Measurements from ENCODE around the gene PI4KA. TPM values are rescaled to one million over a fixed set of nuclear protein-coding genes. Genes with fewer than 3 reads are reported as not detected.
"Not testable (repeated sequence)": the region's sequence is repeated elsewhere in the genome, so short reads cannot be mapped to it uniquely, and the experiment has no call there.

PI4KA gene
- total and polyA plus RNA-seq, 2 experiments from 2014 or later = 83.7 to 85.2 TPM

DNA sequence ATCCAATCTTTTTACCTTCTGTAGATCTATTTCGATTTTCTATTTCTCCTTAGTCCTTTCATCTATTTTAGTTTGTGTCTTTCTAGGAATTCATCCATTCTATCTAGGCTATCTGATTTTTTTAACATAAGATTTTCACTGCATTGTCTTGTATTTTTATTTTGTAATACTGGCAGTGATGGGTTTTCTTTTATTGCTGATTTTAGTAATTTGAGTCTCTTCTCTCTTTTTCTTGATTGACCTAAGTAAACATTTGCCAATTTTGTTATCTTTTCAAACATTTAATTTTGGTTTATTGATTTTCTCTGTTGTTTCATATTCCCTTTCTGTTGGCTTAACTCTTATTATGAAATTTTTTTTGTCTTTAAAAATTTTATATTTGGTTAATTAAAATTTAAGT lies 192.1 kb downstream of the PI4KA start:
- Histone ChIP-seq H3K27ac (no peak overlapping the region), H3K4me3 (no peak overlapping the region), H3K36me3 (no peaks in the 10 kb centered on the region), H3K27me3 (no peaks in the 10 kb centered on the region), H3K4me1 (ENCODE audit: low read depth) (no peaks in the 10 kb centered on the region), H3K9me3 (ENCODE audit: low read depth) (no peaks in the 10 kb centered on the region)
- DNase-seq (ENCODE audit: low read depth in 1 of 2, low spot score in 1 of 2) = no peak
- TF ChIP-seq, protein P1, sequence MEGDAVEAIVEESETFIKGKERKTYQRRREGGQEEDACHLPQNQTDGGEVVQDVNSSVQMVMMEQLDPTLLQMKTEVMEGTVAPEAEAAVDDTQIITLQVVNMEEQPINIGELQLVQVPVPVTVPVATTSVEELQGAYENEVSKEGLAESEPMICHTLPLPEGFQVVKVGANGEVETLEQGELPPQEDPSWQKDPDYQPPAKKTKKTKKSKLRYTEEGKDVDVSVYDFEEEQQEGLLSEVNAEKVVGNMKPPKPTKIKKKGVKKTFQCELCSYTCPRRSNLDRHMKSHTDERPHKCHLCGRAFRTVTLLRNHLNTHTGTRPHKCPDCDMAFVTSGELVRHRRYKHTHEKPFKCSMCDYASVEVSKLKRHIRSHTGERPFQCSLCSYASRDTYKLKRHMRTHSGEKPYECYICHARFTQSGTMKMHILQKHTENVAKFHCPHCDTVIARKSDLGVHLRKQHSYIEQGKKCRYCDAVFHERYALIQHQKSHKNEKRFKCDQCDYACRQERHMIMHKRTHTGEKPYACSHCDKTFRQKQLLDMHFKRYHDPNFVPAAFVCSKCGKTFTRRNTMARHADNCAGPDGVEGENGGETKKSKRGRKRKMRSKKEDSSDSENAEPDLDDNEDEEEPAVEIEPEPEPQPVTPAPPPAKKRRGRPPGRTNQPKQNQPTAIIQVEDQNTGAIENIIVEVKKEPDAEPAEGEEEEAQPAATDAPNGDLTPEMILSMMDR (IDR thresholded peaks at IDR 0.05; ENCODE audit: low read depth, low read length) = no peak

- DNase-seq (ENCODE audit: low read depth in 1 of 2, low spot score in 1 of 2) = no peak
- H3K9me3 ChIP-seq (ENCODE audit: low read depth) = no peaks in the 10 kb centered on the region
- H3K27ac ChIP-seq = no peak overlapping the region
- H3K36me3 ChIP-seq = no peaks in the 10 kb centered on the region
- no peak overlapping the region for H3K4me3 ChIP-seq
- H3K27me3 ChIP-seq = peaks cover 6% of the 10 kb centered on the region
- H3K4me1 ChIP-seq (ENCODE audit: low read depth) = no peaks in the 10 kb centered on the region
- TF ChIP-seq, protein P1 (IDR thresholded peaks at IDR 0.05; ENCODE audit: low read depth, low read length) = no peak
Observed at GRCh38 chr22:20664594-20664959, 194.0 kb downstream of the PI4KA start.

- H3K27ac ChIP-seq = no peak overlapping the region
- no peaks in the 10 kb centered on the region for H3K4me1 ChIP-seq (ENCODE audit: low read depth)
- H3K36me3 ChIP-seq = no peaks in the 10 kb centered on the region
- TF ChIP-seq, protein P1 (IDR thresholded peaks at IDR 0.05; ENCODE audit: low read depth, low read length) = no peak
- H3K27me3 ChIP-seq = peaks cover 6% of the 10 kb centered on the region
- DNase-seq (ENCODE audit: low read depth in 1 of 2, low spot score in 1 of 2) = no peak
- H3K9me3 ChIP-seq (ENCODE audit: low read depth) = no peaks in the 10 kb centered on the region
- no peak overlapping the region for H3K4me3 ChIP-seq
Observed at GRCh38 chr22:20663941-20664593, 194.5 kb downstream of the PI4KA start.

- H3K4me1 ChIP-seq (ENCODE audit: low read depth) = no peaks in the 10 kb centered on the region
- TF ChIP-seq, protein P1 (IDR thresholded peaks at IDR 0.05; ENCODE audit: low read depth, low read length) = no peak
- no peak for DNase-seq (ENCODE audit: low read depth in 1 of 2, low spot score in 1 of 2)
- H3K27ac ChIP-seq = no peak overlapping the region
- H3K36me3 ChIP-seq = no peaks in the 10 kb centered on the region
- H3K4me3 ChIP-seq = no peak overlapping the region
- peaks cover 6% of the 10 kb centered on the region for H3K27me3 ChIP-seq
- H3K9me3 ChIP-seq (ENCODE audit: low read depth) = no peaks in the 10 kb centered on the region
Observed at GRCh38 chr22:20663137-20663828, 195.3 kb downstream of the PI4KA start.

DNA sequence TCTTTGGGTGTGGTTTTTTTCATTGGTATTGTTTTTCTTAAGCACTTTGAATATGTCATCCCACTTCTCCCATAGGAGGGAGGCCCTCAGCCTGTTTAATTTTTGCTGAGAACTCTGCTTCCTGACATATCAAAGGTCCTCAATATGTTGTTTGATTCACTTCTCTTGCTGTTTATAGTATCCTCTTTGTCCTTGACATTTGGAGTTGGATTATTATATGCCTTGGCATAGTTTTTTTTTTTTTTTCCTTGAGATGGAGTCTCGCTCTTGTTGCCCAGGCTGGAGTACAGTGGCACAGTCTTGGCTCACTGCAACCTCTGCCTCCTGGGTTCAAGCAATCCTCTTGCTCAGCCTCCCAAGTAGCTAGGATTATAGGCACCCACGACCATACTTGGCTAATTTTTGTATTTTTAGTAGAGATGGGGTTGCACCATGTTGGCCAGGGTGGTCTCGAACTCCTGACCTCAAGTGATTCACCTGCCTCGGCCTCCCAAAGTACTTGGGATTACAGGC lies 196.0 kb downstream of the PI4KA start:
- H3K4me3 ChIP-seq; H3K4me1 ChIP-seq (ENCODE audit: low read depth); H3K9me3 ChIP-seq (ENCODE audit: low read depth); H3K36me3 ChIP-seq; H3K27ac ChIP-seq; H3K27me3 ChIP-seq; DNase-seq (ENCODE audit: low read depth in 1 of 2, low spot score in 1 of 2): not testable (repeated sequence)

DNA sequence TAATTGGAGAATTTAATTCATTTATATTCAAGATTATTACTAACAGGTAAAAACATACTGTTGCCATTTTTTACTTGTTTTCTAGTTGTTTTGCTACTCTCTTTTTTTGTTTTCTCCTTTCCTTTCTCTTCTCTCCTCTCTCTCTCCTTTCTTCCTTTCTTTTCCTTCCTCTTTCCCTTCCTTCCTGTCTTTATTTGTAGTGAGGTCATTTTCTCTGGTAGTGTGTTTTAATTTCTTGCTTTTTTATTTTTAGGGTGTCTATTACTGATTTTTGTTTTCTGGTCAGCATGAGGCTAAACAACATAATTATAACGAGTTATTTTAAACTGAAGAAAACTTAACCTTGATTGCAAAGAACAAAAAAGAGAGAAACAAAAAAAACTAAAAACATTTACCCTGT lies 197.1 kb downstream of the PI4KA start:
- no peak overlapping the region for H3K4me3 ChIP-seq
- no peak for DNase-seq (ENCODE audit: low read depth in 1 of 2, low spot score in 1 of 2)
- H3K4me1 ChIP-seq (ENCODE audit: low read depth) = no peaks in the 10 kb centered on the region
- no peaks in the 10 kb centered on the region for H3K9me3 ChIP-seq (ENCODE audit: low read depth)
- TF ChIP-seq, protein P1 (IDR thresholded peaks at IDR 0.05; ENCODE audit: low read depth, low read length) = no peak
- H3K27ac ChIP-seq = no peak overlapping the region
- H3K36me3 ChIP-seq = no peaks in the 10 kb centered on the region
- H3K27me3 ChIP-seq = peaks cover 8% of the 10 kb centered on the region

Data from cardiac muscle cell (in vitro differentiated cells and primary cell).